NK-92 treated with Interleukin-12 subunit alpha and Interleukin-12 subunit beta, amount 100 ng/mL, for 24 hours (cell line): ENCODE data around the gene ARL5C.
"Not testable (repeated sequence)": the region's sequence is repeated elsewhere in the genome, so short reads cannot be mapped to it uniquely, and the experiment has no call there.

Source experiments
- DNase-seq: peaks from one replicate; lab custom pipeline; 2025; lab: John Stamatoyannopoulos, UW

Gene ARL5C

DNA sequence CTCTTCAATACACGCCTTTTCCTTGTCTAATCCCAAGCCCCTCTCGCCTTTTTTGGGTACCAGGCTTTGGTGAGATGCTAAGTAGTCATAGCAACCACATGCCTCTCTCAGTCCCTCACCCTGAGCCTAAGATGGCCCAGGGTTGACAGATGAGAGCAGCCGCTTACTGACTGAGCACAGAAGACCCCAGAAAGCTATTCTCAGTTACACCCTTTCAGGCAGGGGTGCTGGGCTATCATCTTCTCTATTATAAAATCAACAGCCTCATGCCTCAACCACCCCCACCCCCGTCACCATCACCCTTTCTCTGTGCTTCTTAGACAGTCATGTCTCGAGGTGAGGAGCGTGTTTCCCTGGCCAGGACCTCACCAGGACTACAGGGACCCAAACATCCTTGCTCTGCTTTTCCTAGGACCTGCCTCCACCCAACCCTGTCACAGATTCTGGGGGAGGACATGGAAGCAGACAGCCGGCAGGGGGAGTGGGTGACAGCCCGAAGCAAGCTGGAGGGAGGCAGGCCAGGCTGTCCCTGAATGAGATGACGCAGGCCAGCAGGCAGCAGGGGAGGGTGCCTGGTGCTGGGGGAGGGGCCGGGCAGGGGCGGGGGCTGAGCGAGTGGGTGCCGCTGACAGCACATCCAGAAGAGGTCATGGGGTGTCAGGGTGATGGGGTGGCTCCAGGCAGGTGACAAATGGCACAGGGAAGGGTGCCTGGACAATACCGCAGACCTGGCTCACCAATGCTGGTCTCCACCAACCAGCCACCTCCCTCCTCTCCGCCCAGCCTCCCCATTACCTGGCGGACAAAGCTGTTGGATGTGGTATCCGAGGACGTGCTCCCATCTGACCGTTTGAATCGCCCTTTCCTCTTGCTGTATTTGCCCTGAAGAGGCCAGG is 28.4 kb upstream of the ARL5C start:
- no peak for DNase-seq

GRCh38 chr17:39193346-39193745 is 27.4 kb upstream of the ARL5C start:
- DNase-seq: no peak

DNA sequence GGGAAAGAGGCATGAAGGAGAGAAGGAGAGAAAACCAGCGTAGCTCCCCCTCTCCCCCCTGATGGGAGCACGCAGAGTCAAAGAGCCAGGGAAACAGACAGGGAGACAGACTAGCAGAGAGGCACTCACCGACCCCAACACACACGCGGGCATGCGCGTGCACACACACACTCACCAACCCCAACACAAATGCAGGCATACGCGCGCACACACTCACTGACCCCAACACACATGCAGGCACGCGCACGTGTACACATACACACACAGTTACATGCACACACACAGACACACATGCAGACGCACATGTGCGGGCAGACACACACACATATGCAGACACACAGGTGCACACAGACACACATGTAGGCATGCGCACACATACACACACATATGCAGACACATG is 26.9 kb upstream of the ARL5C start:
- DNase-seq: no peak

DNA sequence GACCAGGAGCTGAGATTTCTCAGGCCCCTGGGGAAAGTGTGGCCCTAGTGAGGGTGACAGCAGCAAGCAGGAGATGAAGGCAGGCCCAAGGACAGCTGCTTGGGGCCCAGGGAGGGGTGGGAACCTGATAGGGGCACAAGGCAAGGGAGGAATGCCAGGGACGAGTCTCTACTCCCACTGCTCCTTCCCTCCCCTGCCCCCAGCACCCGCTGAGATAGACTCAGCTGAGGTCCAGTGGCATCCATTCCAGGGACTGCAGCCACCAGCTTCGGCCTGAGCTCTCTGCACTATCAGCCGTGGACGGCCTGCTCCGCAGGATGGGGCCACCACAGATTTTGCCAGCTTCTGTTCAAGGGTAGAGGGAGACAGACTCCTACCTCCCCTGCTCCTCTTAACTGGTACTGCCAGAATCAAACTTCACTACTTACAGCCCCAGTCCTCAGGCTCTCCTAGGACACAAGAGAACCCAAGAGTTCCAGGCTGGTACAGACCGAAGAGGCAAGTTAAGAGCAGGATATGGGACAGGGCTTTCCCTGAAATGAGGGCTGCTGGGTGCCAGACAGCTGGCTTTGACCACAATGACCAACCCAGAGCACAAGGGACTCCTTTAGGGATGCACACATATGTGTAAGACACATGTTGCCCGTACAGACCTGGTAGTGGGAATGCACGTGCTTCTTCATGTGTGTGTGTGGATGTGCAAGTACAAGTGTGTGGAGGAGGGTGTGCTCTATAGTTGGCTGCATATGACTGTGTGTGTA is 26.0 kb upstream of the ARL5C start:
- DNase-seq: no peak

- DNase-seq: no peak
Observed at GRCh38 chr17:39187152-39187830, 21.3 kb upstream of the ARL5C start.

DNA sequence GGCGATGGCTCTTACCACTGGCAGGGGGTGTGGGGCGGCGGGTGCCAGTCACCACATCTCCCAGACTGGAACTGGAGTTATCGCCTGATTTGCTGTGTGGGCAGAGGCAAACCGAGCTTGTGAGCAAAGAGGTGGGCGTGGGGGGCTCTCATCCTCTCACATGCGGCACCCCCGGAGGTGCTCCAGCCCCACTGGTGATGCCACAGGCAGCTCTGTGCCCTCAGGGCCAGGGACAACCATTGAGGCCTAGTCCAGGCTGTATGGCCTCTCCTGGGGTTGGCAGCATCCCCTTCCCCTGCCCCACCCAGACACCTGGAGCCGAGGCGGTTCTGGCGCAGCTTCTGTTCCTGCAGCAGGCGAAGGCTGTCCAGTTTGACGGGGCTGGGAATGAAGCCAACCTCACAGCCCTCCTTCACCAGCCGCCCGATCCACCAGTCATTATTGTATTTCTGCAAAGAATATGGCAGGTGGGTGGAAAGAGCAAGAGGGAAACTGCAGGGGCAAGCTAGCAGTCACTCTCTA is 20.6 kb upstream of the ARL5C start:
- no peak for DNase-seq

DNA sequence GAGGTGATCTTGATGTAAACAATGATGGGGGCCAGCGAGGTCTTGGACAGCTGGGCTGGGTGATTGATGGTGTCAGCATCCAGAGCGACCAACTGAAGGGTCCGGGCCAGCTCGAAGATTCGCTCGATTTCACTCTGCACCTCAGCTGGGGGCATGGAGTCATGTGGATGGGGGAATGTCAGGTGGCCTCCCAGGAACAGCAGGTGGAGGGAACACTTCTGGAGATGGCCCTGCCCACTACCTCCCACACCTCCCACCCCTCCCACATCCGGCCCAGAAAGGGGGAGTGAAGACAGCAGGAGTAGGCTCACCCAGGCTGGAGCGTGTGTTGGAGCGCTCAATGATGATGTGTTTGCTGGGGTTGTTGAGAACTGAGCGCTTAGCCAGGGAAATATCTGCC is 17.8 kb upstream of the ARL5C start:
- no peak for DNase-seq

DNA sequence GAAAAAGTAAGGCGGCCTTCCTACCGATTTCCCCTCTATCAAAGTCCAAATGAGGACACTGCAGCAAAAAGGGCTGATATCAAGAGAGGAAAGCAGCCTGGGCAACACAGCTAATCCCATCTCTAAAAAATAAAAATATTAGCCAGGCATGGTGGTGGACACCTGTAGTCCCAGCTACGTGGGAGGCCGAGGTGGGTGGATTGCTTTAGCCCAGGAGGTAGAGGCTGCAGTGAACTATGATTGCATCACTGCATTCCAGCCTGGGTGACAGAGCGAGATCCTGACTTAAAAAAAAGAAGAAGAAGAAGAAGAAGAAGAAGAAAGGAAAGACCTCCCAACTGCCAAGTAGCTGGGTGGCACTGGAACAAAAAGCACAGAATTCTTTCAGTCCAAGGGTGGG is 17.1 kb upstream of the ARL5C start:
- DNase-seq: no peak

- DNase-seq: no peak
Observed at GRCh38 chr17:39181303-39181702, 15.3 kb upstream of the ARL5C start.

GRCh38 chr17:39178536-39178935 is 12.6 kb upstream of the ARL5C start:
- no peak for DNase-seq

DNA sequence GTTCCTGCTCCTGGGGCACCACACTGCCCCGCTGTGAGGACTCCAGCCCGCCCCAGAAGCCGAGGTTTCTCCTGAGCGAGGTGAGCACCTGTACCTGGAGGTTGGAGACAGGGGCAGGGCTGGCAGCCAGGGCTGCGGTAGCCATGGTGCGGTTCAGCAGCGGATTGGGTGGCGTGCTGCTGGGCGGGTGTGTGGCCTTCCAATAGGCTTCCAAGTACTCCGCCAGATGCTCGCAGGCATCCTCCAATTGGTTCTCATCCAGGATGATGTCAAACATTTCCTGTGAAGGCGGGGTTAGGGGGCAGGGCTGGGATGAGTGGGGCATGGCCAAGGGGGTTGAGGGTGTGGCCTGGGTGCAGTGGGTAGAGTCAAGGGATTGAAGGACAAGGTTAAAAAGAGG is 11.3 kb upstream of the ARL5C start:
- no peak for DNase-seq

GRCh38 chr17:39175695-39176093 is 9.7 kb upstream of the ARL5C start:
- DNase-seq: no peak

DNA sequence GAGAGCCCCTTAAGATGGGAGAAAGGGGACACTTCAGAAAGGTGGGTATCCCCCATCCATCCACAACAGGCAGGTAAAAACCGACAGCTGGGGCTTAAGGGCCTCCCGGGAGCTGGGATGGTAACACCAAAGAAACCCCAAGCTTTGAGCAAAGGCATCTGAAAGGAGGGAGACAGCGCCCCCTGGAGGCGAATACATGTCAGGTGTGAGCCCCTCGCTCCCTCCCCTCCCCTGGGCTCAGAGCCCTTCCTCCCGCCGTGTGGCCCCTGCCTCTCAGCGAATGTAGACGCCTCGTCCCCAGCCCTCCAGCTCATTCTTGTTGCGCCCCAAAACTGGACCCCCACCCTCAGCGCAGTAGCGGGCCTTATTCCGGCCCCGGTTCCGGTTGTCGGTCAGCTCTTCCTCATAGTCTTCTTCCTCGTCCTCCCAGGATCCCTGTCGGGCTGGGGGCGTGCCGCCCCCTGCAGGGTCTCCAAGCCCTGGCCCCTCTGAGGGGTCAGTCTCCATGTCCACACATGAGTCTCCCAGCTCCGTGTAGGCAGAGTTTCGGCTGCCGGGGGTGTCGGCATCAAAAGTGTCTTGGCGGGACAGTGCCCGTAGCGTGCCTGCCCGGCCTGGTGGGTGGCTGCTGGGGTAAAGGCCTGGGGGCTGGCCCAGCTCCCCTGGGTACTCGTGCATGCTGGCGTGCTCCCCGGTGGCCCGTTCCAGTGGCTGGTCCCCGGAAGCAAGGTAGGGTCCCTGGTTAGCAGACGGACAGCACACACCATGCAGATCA is 9.1 kb upstream of the ARL5C start:
- peak; percentile 45 for DNase-seq

DNA sequence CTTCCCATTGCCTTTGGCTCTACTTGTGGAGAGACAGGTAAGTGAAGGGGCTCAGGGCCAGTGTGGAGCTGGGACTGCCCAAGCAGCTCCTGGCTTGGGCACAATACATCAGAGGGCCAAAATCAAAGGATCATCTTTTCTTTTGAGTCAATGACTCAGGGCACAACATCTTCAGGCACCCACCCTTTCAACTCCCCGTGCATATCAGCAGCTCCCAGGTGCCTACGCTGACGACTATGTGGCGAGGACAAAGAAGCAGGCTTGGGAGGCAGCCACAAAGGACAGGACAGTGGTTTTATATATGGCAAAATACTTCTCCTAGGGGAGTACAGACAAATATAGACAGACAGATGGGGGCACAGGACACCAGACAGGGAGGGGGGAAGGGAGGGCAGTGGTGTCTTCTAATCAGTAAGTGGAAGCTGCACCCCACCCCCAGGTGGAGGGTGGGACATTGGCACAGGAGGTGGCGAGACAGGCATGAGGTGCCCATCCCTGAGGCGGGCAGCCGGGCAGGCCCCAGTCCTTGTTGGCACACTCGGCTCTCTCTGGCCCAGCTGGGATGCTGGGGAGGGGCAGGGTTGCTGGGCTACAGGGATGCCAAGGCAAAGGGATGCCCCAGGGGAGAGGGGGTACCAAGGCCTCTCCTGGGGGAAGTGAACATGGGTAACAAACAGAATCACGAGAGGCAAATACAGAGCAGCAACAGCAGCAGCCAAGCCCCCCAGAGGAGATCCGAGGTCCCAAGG is 7.7 kb upstream of the ARL5C start:
- no peak for DNase-seq

DNA sequence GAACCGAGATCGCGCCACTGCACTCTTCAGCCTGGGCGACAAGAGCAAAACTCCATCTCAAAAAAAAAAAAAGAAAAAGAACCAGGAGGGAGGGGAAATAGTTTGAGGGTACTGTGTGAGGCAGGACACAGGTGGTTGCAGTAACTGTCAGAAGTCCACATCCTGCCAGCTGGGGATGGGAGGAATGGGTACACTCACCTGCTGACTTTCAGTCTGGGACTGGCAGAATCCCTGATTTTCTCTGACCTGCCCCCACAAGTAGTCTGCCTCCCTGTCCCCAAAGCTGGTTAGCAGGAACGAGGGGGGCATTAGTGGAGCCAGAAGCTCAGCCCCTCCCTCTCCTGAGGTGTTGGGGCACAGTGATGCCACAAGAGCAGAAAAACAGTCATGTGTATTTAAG is 7.1 kb upstream of the ARL5C start:
- no peak for DNase-seq

DNA sequence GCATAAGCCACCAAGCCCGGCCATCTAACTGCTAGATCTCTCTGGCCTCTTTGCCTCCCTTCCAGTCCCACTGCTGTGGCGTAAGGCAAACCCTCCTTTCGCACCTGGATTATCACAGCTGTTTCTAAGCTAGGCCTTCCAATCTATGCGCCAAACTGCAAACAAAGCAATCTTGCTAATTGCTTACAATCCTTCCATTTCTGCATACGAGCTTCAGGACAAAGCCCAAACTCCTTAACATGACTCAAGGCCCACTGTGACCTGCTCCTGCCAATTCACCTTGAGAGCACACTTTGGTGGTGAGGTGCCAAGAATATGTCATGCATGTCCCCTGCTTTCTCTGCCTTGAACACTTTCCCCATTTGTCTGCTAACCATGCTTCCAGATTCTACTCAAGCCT is 6.0 kb upstream of the ARL5C start:
- DNase-seq: no peak

- no peak for DNase-seq
Observed at GRCh38 chr17:39170558-39170957, 4.6 kb upstream of the ARL5C start.

- no peak for DNase-seq
Observed at GRCh38 chr17:39170109-39170508, 4.1 kb upstream of the ARL5C start.

GRCh38 chr17:39169518-39169917 is 3.6 kb upstream of the ARL5C start:
- no peak for DNase-seq

GRCh38 chr17:39169101-39169500 is 3.1 kb upstream of the ARL5C start:
- DNase-seq: no peak

DNA sequence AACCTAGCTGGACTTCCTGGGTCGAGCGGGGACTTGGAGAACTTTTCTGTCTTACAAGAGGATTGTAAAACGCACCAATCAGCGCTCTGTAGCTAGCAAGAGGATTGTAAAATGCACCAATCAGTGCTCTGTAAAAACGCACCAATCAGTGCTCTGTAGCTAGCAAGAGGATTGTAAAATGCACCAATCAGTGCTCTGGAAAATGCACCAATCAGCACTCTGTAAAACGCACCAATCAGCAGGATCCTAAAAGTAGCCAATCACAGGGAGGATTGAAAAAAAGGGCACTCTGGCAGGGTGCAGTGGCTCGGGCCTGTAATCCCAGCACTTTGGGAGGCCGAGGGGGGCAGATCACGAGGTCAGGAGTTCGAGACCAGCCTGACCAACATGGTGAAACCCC is 2.5 kb upstream of the ARL5C start:
- not testable (repeated sequence) for DNase-seq
